K562 (cell line): ENCODE results near the gene SEPHS1. TPM values are rescaled to one million over a fixed set of nuclear protein-coding genes. Genes with fewer than 3 reads are reported as not detected.

ENCODE experiments used
- ATAC-seq: fragments of 200-7000 bp; cut with Tn5 transposase; 3 replicates; pipeline ENCODE4 v1.9.1; 2020; ENCODE audit warnings: moderate library complexity
- BruUV-seq: library from RNA; stranded (reverse); fragments of 400-500 nt; replicated peaks from 2 replicates; lab custom pipeline; 2021; lab: Mats Ljungman, UMichigan
- CTCF ChIA-PET: fragments of 300-600 bp; formaldehyde crosslinking; extraction: SDS; loops from one replicate; lab custom pipeline; 2021; ENCODE audit warnings: low intra/inter-chr PET ratio; lab: Yijun Ruan, JAX
- POLR2A ChIA-PET: fragments of 300-600, 350-650 bp; sonication (Branson Sonifier 250); formaldehyde crosslinking; extraction: SDS; loops from one replicate; lab custom pipeline; 2021; ENCODE audit warnings: antibody characterized with exemption, inconsistent platforms; lab: Yijun Ruan, JAX
- DNase-seq, 4 experiments: peaks; one replicate each; pipeline versions ENCODE4 v3.0.0 to v3.0.0-alpha.2; 2011 to 2018; ENCODE audit warnings: low spot score in 3 of 4, mixed read lengths in 3 of 4; ENCODE audit errors: extremely low read depth in 1 of 4
- FAIRE-seq: peaks from 2 replicates; lab custom pipeline; 2011; peaks lifted over from hg19 to GRCh38; lab: Jason Lieb, UNC
- H2AFZ ChIP-seq: 2 replicates; pipeline ENCODE4 v1.6.0; 2011; ENCODE audit warnings: low read depth, low read length, control low read depth, inconsistent platforms
- H3K27ac ChIP-seq: fragments of 200-600 bp; 3 replicates; pipeline ENCODE4 v1.8.0; 2011; ENCODE audit warnings: low read depth, mild to moderate bottlenecking, control low read depth, inconsistent platforms, low read length, moderate library complexity, mixed read lengths; ENCODE audit errors: extremely low read depth
- H3K27me3 ChIP-seq, 2 experiments: fragments of 300-600 bp in 1 of 2; 2 replicates in 1 of 2; 3 replicates in 1 of 2; pipeline versions ENCODE4 v1.6.0 to v1.8.0; 2011; ENCODE audit warnings: inconsistent platforms in 2 of 2, low read length in 2 of 2, mild to moderate bottlenecking in 1 of 2, mixed read lengths in 1 of 2, moderate library complexity in 1 of 2; ENCODE audit not compliant: control insufficient read depth in 2 of 2, insufficient read depth in 2 of 2
- H3K36me3 ChIP-seq: fragments of 300-600 bp; 3 replicates; pipeline ENCODE4 v1.8.0; 2011; ENCODE audit warnings: mild to moderate bottlenecking, low read length, inconsistent platforms; ENCODE audit not compliant: control insufficient read depth, insufficient read depth
- H3K4me1 ChIP-seq, 2 experiments: fragments of 200-600 bp in 1 of 2; replicated peaks in 1 of 2; 2 replicates in 1 of 2; 3 replicates in 1 of 2; pipeline versions ENCODE4 v1.5.1 to v1.8.0; 2011; ENCODE audit warnings: inconsistent platforms in 2 of 2, low read length in 2 of 2, mild to moderate bottlenecking in 1 of 2, mixed read lengths in 1 of 2, moderate library complexity in 1 of 2; ENCODE audit not compliant: control insufficient read depth in 2 of 2, insufficient read depth in 2 of 2
- H3K4me2 ChIP-seq: 2 replicates; pipeline ENCODE4 v1.6.1; 2011; ENCODE audit warnings: low read length, control low read depth, inconsistent platforms, mixed read lengths; ENCODE audit not compliant: insufficient read depth
- H3K4me3 ChIP-seq: fragments of 200-600 bp; sonication (generic), shearing (Covaris generic); 2 replicates; pipeline ENCODE4 v1.5.1; 2016; ENCODE audit warnings: control low read depth, inconsistent platforms
- H3K79me2 ChIP-seq: fragments of 200-600 bp; 3 replicates; pipeline ENCODE4 v1.8.0; 2011; ENCODE audit warnings: low read length, inconsistent platforms; ENCODE audit not compliant: control insufficient read depth, insufficient read depth
- H3K9ac ChIP-seq, 2 experiments: 2 replicates each; pipeline versions ENCODE4 v1.6.0 to v1.6.1; 2011; ENCODE audit warnings: low read depth in 2 of 2, low read length in 2 of 2, control low read depth in 1 of 2, inconsistent platforms in 1 of 2, mild to moderate bottlenecking in 1 of 2, mixed read lengths in 1 of 2; ENCODE audit not compliant: insufficient read depth in 1 of 2
- H3K9me1 ChIP-seq: one replicate; pipeline ENCODE4 v1.6.0; 2011; ENCODE audit warnings: inconsistent platforms, mild to moderate bottlenecking, low read length, moderate library complexity; ENCODE audit not compliant: control insufficient read depth, insufficient read depth
- H3K9me3 ChIP-seq: replicated peaks from 2 replicates; pipeline ENCODE4 v1.5.1; 2011; ENCODE audit warnings: low read depth, low read length, inconsistent platforms; ENCODE audit not compliant: control insufficient read depth, insufficient read depth
- H4K20me1 ChIP-seq: replicated peaks from 2 replicates; pipeline ENCODE4 v1.6.1; 2011; ENCODE audit warnings: low read length, inconsistent platforms, mixed read lengths; ENCODE audit not compliant: control insufficient read depth, insufficient read depth
- BRD9 ChIP-seq: fragments of 450-650 bp; IDR thresholded peaks from 2 replicates; pipeline ENCODE4 v1.6.1; 2018; ENCODE audit warnings: low read depth; ENCODE audit not compliant: partially characterized antibody
- CREM ChIP-seq: IDR thresholded peaks from 2 replicates; pipeline ENCODE4 v1.6.1; 2014; ENCODE audit warnings: antibody characterized with exemption, low read depth
- ELF4 ChIP-seq: fragments of 450-650 bp; formaldehyde crosslinking; IDR thresholded peaks from 2 replicates; pipeline ENCODE4 v1.4.0; 2022; ENCODE audit warnings: missing genetic modification characterization
- ETV1 ChIP-seq: fragments of 450-650 bp; conservative IDR thresholded peaks from 2 replicates; pipeline ENCODE4 v1.6.1; 2016; ENCODE audit warnings: missing genetic modification characterization, control low read depth, low read depth, missing compliant biosample characterization
- FOXO4 ChIP-seq: fragments of 450-650 bp; formaldehyde crosslinking; IDR thresholded peaks from 2 replicates; pipeline ENCODE4 v1.4.0; 2020; ENCODE audit warnings: mild to moderate bottlenecking, moderate library complexity
- HMG20A ChIP-seq: fragments of 450-650 bp; formaldehyde crosslinking; conservative IDR thresholded peaks from 2 replicates; pipeline ENCODE4 v1.4.0; 2020; ENCODE audit warnings: mild to moderate bottlenecking, mixed read lengths
- HNRNPK ChIP-seq: fragments of 200-400 bp; formaldehyde crosslinking; IDR thresholded peaks from one replicate; pipeline ENCODE4 v1.6.1; 2018; ENCODE audit warnings: mild to moderate bottlenecking, low read depth, low read length; ENCODE audit not compliant: poor library complexity, severe bottlenecking
- NR0B1 ChIP-seq: fragments of 450-650 bp; IDR thresholded peaks from one replicate; pipeline ENCODE4 v1.6.1; 2018; ENCODE audit warnings: mild to moderate bottlenecking, moderate library complexity; ENCODE audit not compliant: partially characterized antibody
- SIN3A ChIP-seq, 2 experiments: fragments of 150-350 bp in 1 of 2; IDR thresholded peaks; 2 replicates each; pipeline ENCODE4 v1.6.1; 2011 to 2016; ENCODE audit warnings: borderline replicate concordance in 2 of 2, low read depth in 2 of 2, low read length in 2 of 2, mild to moderate bottlenecking in 2 of 2, moderate library complexity in 2 of 2; ENCODE audit not compliant: control insufficient read depth in 1 of 2
- ZNF639 ChIP-seq, 2 experiments: fragments of 200-800 bp in 1 of 2; sonication (Bioruptor generic) in 1 of 2; sonication (generic) in 1 of 2; formaldehyde crosslinking in 1 of 2; IDR thresholded peaks in 1 of 2; conservative IDR thresholded peaks in 1 of 2; 2 replicates each; pipeline versions ENCODE4 v1.5.0 to v1.6.1; 2016 to 2020; ENCODE audit warnings: missing compliant biosample characterization in 1 of 2, missing genetic modification characterization in 1 of 2, missing genetic modification reagents in 1 of 2
- WGBS: fragments of 100-300 bp; shearing (Covaris generic); methylation state at CpG from one replicate; pipeline ENCODE4 v1.1.6; 2016; ENCODE audit warnings: low coverage, mixed read lengths; ENCODE audit not compliant: insufficient coverage; ENCODE audit errors: missing lambda C conversion rate; 5-methylcytosine and 5-hydroxymethylcytosine counted together
- in situ Hi-C: fragments of 300-500 bp; cut with MboI; formaldehyde crosslinking; loops from 4 replicates; pipeline ENCODE4 v1.15.0; 2018; ENCODE audit warnings: inconsistent platforms, mixed read lengths
- intact Hi-C: fragments of 100-400 bp; cut with micrococcal nuclease; formaldehyde crosslinking; loops from 2 replicates; pipeline ENCODE4 v1.14.2; 2022
- polyA plus RNA-seq, 8 experiments: library from polyadenylated mRNA; depleted of rRNA in 4 of 8; stranded (reverse) in 5 of 8; unstranded in 3 of 8; fragments of >200 nt; fragmentation: Nextera tagmentation in 2 of 8; fragmentation: Illumina TruSeq in 1 of 8; extraction: Ambion mirVana in 2 of 8; extraction: Trizol in 1 of 8; gene quantifications; 2 replicates each; pipeline versions ENCODE4 v1.2.1 to v1.2.3, GENCODE V29; 2011 to 2014; ENCODE audit warnings: inconsistent platforms in 1 of 8, missing spikeins in 1 of 8
- total RNA-seq, 7 experiments: library from RNA; depleted of rRNA in 6 of 7; stranded (reverse); fragments of >200 nt in 6 of 7; fragmentation: Illumina TruSeq in 2 of 7; extraction: Trizol in 2 of 7; gene quantifications; 2 replicates each; pipeline versions ENCODE4 v1.2.1 to v1.2.3, GENCODE V29; 2011 to 2021; ENCODE audit warnings: low replicate concordance in 1 of 7
- TF ChIP-seq, protein P1 (sequence below): sonication (generic); formaldehyde crosslinking; IDR thresholded peaks from 2 replicates; pipeline ENCODE4 v1.8.0; 2022; ENCODE audit warnings: missing genetic modification reagents, mild to moderate bottlenecking, borderline replicate concordance
- TF ChIP-seq, protein P2 (sequence below), 2 experiments: fragments of 250-450 bp in 1 of 2; fragments of 450-650 bp in 1 of 2; sonication (Bioruptor Pico) in 1 of 2; IDR thresholded peaks; 2 replicates each; pipeline versions ENCODE4 v1.6.1 to v1.8.0; 2016 to 2021; ENCODE audit warnings: mild to moderate bottlenecking in 2 of 2, moderate library complexity in 2 of 2, missing compliant biosample characterization in 1 of 2, missing genetic modification characterization in 1 of 2

The SEPHS1 gene
- total and polyA plus RNA-seq, 9 of the 15 experiments (the other 6 are each of a cell fraction or from before 2014, with no cell fraction given), result 14.7 to 82.8 (median 41.8) TPM

DNA sequence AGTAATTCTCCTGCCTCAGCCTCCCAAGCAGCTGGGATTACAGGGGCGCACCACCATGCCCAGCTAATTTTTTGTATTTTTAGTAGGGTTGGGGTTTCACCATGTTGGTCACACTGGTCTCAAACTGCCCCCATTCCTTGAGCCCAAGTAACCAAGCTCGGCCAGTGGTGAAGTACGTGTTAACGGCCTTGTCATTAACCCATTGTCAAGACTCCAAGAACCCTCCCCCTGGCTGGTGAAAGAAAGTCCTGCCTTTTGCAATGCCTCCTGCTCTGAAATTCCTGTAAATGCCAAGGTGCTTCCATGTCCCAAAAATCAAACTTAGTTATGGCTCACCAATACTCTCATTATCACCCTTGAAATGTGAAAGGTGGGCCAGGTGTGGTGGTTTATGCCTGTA is 18.8 kb upstream of the SEPHS1 start:
- no peaks in the 10 kb centered on the region for H3K36me3 ChIP-seq
- POLR2A ChIA-PET, result no interaction called here
- 36% methylated on average over 4 of the region's 4 CpGs for WGBS
- ATAC-seq, result no peak
- no peak overlapping the region for H3K9ac ChIP-seq
- H3K4me2 ChIP-seq, result no peak overlapping the region
- no peak for FAIRE-seq
- CTCF ChIA-PET, result no interaction called here
- no peak overlapping the region for H2AFZ ChIP-seq
- peaks cover 3% of the 10 kb centered on the region for H3K9me1 ChIP-seq
- H3K27ac ChIP-seq, result no peak overlapping the region
- H3K4me3 ChIP-seq, result no peak overlapping the region
- no peak for DNase-seq
- intact Hi-C loops, result no loop called here
- H3K4me1 ChIP-seq, result peaks cover 0 to 4% of the 10 kb centered on the region in 2 experiments; a peak in 3 of 5 replicates
- H3K27me3 ChIP-seq, result peaks cover 3 to 19% of the 10 kb centered on the region in 2 experiments; a peak in 4 of 5 replicates
- H3K79me2 ChIP-seq, result no peaks in the 10 kb centered on the region
- no peaks in the 10 kb centered on the region for H4K20me1 ChIP-seq
- in situ Hi-C loops, result no loop called here
- BruUV-seq, result no TSS peak
- H3K9me3 ChIP-seq, result no peaks in the 10 kb centered on the region
- no peak for TF ChIP-seq ETV1
- TF ChIP-seq HNRNPK, result no peak
- no peak for TF ChIP-seq NR0B1
- TF ChIP-seq BRD9, result no peak
- TF ChIP-seq, protein P1, sequence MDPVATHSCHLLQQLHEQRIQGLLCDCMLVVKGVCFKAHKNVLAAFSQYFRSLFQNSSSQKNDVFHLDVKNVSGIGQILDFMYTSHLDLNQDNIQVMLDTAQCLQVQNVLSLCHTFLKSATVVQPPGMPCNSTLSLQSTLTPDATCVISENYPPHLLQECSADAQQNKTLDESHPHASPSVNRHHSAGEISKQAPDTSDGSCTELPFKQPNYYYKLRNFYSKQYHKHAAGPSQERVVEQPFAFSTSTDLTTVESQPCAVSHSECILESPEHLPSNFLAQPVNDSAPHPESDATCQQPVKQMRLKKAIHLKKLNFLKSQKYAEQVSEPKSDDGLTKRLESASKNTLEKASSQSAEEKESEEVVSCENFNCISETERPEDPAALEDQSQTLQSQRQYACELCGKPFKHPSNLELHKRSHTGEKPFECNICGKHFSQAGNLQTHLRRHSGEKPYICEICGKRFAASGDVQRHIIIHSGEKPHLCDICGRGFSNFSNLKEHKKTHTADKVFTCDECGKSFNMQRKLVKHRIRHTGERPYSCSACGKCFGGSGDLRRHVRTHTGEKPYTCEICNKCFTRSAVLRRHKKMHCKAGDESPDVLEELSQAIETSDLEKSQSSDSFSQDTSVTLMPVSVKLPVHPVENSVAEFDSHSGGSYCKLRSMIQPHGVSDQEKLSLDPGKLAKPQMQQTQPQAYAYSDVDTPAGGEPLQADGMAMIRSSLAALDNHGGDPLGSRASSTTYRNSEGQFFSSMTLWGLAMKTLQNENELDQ (CRISPR knock-in tag), result no peak
- TF ChIP-seq, protein P2, sequence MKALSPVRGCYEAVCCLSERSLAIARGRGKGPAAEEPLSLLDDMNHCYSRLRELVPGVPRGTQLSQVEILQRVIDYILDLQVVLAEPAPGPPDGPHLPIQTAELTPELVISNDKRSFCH (CRISPR knock-in tag; IDR thresholded peaks at IDR 0.05), result no peak
- TF ChIP-seq, protein P2 (tag; IDR thresholded peaks at IDR 0.05), result no peak
- no peak for TF ChIP-seq SIN3A (IDR thresholded peaks at IDR 0.05; ENCODE audit: borderline replicate concordance in 2 of 2, control insufficient read depth in 1 of 2, low read depth in 2 of 2, low read length in 2 of 2)
- no peak for TF ChIP-seq CREM
- no peak for TF ChIP-seq FOXO4 (CRISPR knock-in tag)
- TF ChIP-seq ELF4 (CRISPR knock-in tag), result no peak
- TF ChIP-seq ZNF639 (CRISPR knock-in tag; conservative IDR thresholded peaks at IDR 0.05 in 1 of 2, IDR thresholded peaks at IDR 0.05 in 1 of 2), result no peak
- TF ChIP-seq HMG20A, result no peak
